Neuronal stem cell (in vitro differentiated cells): ENCODE data around the gene NTN1.

ENCODE experiments used
- DNase-seq: peaks from one replicate; pipeline ENCODE4 v3.0.0-alpha.2; 2013; ENCODE audit warnings: low spot score
- H2AFZ ChIP-seq: one replicate; pipeline ENCODE4 v1.6.1; 2013; ENCODE audit warnings: mild to moderate bottlenecking, low read length, inconsistent platforms
- H2AK5ac ChIP-seq: 2 replicates; pipeline ENCODE4 v1.6.1; 2013; ENCODE audit warnings: low read depth, mild to moderate bottlenecking, inconsistent platforms, low read length, moderate library complexity, mixed read lengths
- H2BK120ac ChIP-seq: 2 replicates; pipeline ENCODE4 v1.6.1; 2013; ENCODE audit warnings: low read depth, mild to moderate bottlenecking, inconsistent platforms, low read length, moderate library complexity, mixed read lengths
- H2BK12ac ChIP-seq: one replicate; pipeline ENCODE4 v1.6.1; 2013; ENCODE audit warnings: low read length, inconsistent platforms
- H2BK15ac ChIP-seq: 2 replicates; pipeline ENCODE4 v1.6.1; 2013; ENCODE audit warnings: mild to moderate bottlenecking, low read length, inconsistent platforms, mixed read lengths
- H2BK5ac ChIP-seq: one replicate; pipeline ENCODE4 v1.6.1; 2013; ENCODE audit warnings: inconsistent platforms, mild to moderate bottlenecking, low read length, moderate library complexity
- H3K14ac ChIP-seq: one replicate; pipeline ENCODE4 v1.6.1; 2013; ENCODE audit warnings: low read length, inconsistent platforms
- H3K18ac ChIP-seq: 2 replicates; pipeline ENCODE4 v1.6.1; 2013; ENCODE audit warnings: low read length, inconsistent platforms
- H3K23ac ChIP-seq: 2 replicates; pipeline ENCODE4 v1.6.1; 2013; ENCODE audit warnings: low read depth, mild to moderate bottlenecking, mixed read lengths, low read length, inconsistent platforms; ENCODE audit not compliant: poor library complexity
- H3K27ac ChIP-seq: replicated peaks from 3 replicates; pipeline ENCODE4 v1.5.1; 2013; ENCODE audit warnings: low read length, inconsistent platforms
- H3K27me3 ChIP-seq, 3 experiments: 2 replicates each; pipeline ENCODE4 v1.6.1; 2013; ENCODE audit warnings: low read length in 3 of 3, mild to moderate bottlenecking in 2 of 3, inconsistent platforms in 1 of 3, low read depth in 1 of 3, mixed read lengths in 1 of 3, moderate library complexity in 1 of 3; ENCODE audit not compliant: control insufficient read depth in 3 of 3, insufficient read depth in 3 of 3
- H3K36me3 ChIP-seq, 2 donors: replicated peaks in 1 of 2; 2 replicates each; pipeline ENCODE4 v1.6.1; 2013; ENCODE audit warnings: low read length in 2 of 2; ENCODE audit not compliant: control insufficient read depth in 2 of 2, insufficient read depth in 2 of 2
- H3K4ac ChIP-seq: 2 replicates; pipeline ENCODE4 v1.6.1; 2013; ENCODE audit warnings: inconsistent platforms, mild to moderate bottlenecking, low read length, moderate library complexity
- H3K4me1 ChIP-seq, 2 donors: 1 replicate in 1 of 2; 2 replicates in 1 of 2; pipeline ENCODE4 v1.6.1; 2013; ENCODE audit warnings: low read length in 2 of 2, low read depth in 1 of 2; ENCODE audit not compliant: control insufficient read depth in 2 of 2, insufficient read depth in 1 of 2
- H3K4me2 ChIP-seq: one replicate; pipeline ENCODE4 v1.6.1; 2013; ENCODE audit warnings: mild to moderate bottlenecking, low read length, inconsistent platforms; ENCODE audit not compliant: insufficient read depth, poor library complexity, severe bottlenecking
- H3K4me3 ChIP-seq, 2 donors: 2 replicates each; pipeline ENCODE4 v1.5.1; 2013; ENCODE audit warnings: low read length in 2 of 2, mild to moderate bottlenecking in 2 of 2, inconsistent platforms in 1 of 2, moderate library complexity in 1 of 2
- H3K79me1 ChIP-seq: one replicate; pipeline ENCODE4 v1.6.1; 2013; ENCODE audit warnings: low read depth, mild to moderate bottlenecking, inconsistent platforms, low read length, moderate library complexity
- H3K9ac ChIP-seq: one replicate; pipeline ENCODE4 v1.6.1; 2013; ENCODE audit warnings: mild to moderate bottlenecking, low read depth, low read length, inconsistent platforms; ENCODE audit not compliant: poor library complexity
- H3K9me3 ChIP-seq, 2 donors: replicated peaks in 1 of 2; 2 replicates each; pipeline versions ENCODE3 to v1.6.1; 2013; ENCODE audit warnings: low read length in 2 of 2, mild to moderate bottlenecking in 2 of 2, inconsistent platforms in 1 of 2, low read depth in 1 of 2, mixed read lengths in 1 of 2, moderate library complexity in 1 of 2; ENCODE audit not compliant: control insufficient read depth in 2 of 2, insufficient read depth in 1 of 2
- H4K8ac ChIP-seq: one replicate; pipeline ENCODE4 v1.6.1; 2013; ENCODE audit warnings: low read depth, mild to moderate bottlenecking, inconsistent platforms, low read length, moderate library complexity
- H4K91ac ChIP-seq: one replicate; pipeline ENCODE4 v1.6.1; 2013; ENCODE audit warnings: low read length, low read depth, mild to moderate bottlenecking, inconsistent platforms; ENCODE audit not compliant: poor library complexity
- WGBS, 2 donors: extraction: QIAGEN DNeasy Blood & Tissue Kit; methylation state at CpG; one replicate each; pipeline ENCODE4 v1.1.7; 2013; ENCODE audit warnings: missing lambda C conversion rate in 2 of 2, mixed read lengths in 1 of 2; ENCODE audit not compliant: insufficient read length in 2 of 2, insufficient replicate concordance in 1 of 2; ENCODE audit errors: extremely low coverage in 2 of 2; 5-methylcytosine and 5-hydroxymethylcytosine counted together

NTN1 gene

GRCh38 chr17:9011001-9011400 lies 10.3 kb upstream of the NTN1 start:
- no peak overlapping the region for H3K27ac ChIP-seq
- no peak overlapping the region for H4K8ac ChIP-seq
- H3K4me2 ChIP-seq: no peak overlapping the region
- H3K23ac ChIP-seq: no peak overlapping the region
- no peak overlapping the region for H2AFZ ChIP-seq
- H2BK5ac ChIP-seq: no peak overlapping the region
- H3K14ac ChIP-seq: no peak overlapping the region
- DNase-seq: no peak
- H3K18ac ChIP-seq: no peak overlapping the region
- H3K79me1 ChIP-seq: no peaks in the 10 kb centered on the region
- peaks cover 0 to 25% (median 5%) of the 10 kb centered on the region in 3 experiments for H3K27me3 ChIP-seq
- no peak overlapping the region for H3K9ac ChIP-seq
- H2BK12ac ChIP-seq: no peak overlapping the region
- no peak overlapping the region for H2BK120ac ChIP-seq
- no peak overlapping the region for H3K4ac ChIP-seq
- H4K91ac ChIP-seq: no peak overlapping the region
- H3K36me3 ChIP-seq: no peaks in the 10 kb centered on the region
- WGBS, 2 donors: no CpG with 5 or more reads among the region's 7 CpGs
- H3K4me3 ChIP-seq: no peak overlapping the region
- peaks cover 0 to 3% of the 10 kb centered on the region in 2 donors for H3K9me3 ChIP-seq
- no peak overlapping the region for H2BK15ac ChIP-seq
- no peaks in the 10 kb centered on the region for H3K4me1 ChIP-seq
- no peak overlapping the region for H2AK5ac ChIP-seq

GRCh38 chr17:9016941-9017552 lies 4.3 kb upstream of the NTN1 start:
- no peak overlapping the region for H3K4ac ChIP-seq
- H3K14ac ChIP-seq: no peak overlapping the region
- no peak overlapping the region for H4K8ac ChIP-seq
- peaks cover 0 to 11% of the 10 kb centered on the region in 2 donors for H3K4me1 ChIP-seq
- H3K79me1 ChIP-seq: peaks cover 2% of the 10 kb centered on the region
- H2AFZ ChIP-seq: no peak overlapping the region
- H3K4me3 ChIP-seq: no peak overlapping the region
- no peaks in the 10 kb centered on the region for H3K9me3 ChIP-seq
- no peak overlapping the region for H3K27ac ChIP-seq
- no peak overlapping the region for H3K23ac ChIP-seq
- no peaks in the 10 kb centered on the region for H3K36me3 ChIP-seq
- no peak overlapping the region for H3K9ac ChIP-seq
- no peak overlapping the region for H2BK5ac ChIP-seq
- no peak overlapping the region for H3K4me2 ChIP-seq
- DNase-seq: no peak
- peaks cover 10 to 53% (median 25%) of the 10 kb centered on the region in 3 experiments for H3K27me3 ChIP-seq
- 100% methylated on average over 1 of the region's 3 CpGs; no CpG with 5 or more reads in 1 of the 2 donors for WGBS, 2 donors
- H2BK120ac ChIP-seq: no peak overlapping the region
- no peak overlapping the region for H2AK5ac ChIP-seq
- H3K18ac ChIP-seq: no peak overlapping the region
- H2BK15ac ChIP-seq: no peak overlapping the region
- no peak overlapping the region for H2BK12ac ChIP-seq
- no peak overlapping the region for H4K91ac ChIP-seq

GRCh38 chr17:9018726-9019125 lies 2.6 kb upstream of the NTN1 start:
- Histone ChIP-seq H3K4me3 (no peak overlapping the region), H2AK5ac (no peak overlapping the region), H3K36me3 (no peaks in the 10 kb centered on the region), H3K9me3 (peaks cover 1 to 7% of the 10 kb centered on the region in 2 donors), H3K27me3 (peaks cover 26 to 70% (median 42%) of the 10 kb centered on the region in 3 experiments), H4K8ac (no peak overlapping the region), H2AFZ (no peak overlapping the region), H3K9ac (no peak overlapping the region), H3K4ac (no peak overlapping the region), H3K79me1 (peaks cover 6% of the 10 kb centered on the region), H3K18ac (no peak overlapping the region), H2BK120ac (no peak overlapping the region), H3K14ac (no peak overlapping the region), H3K27ac (no peak overlapping the region), H3K4me1 (peaks cover 7 to 23% of the 10 kb centered on the region in 2 donors), H4K91ac (no peak overlapping the region), H3K4me2 (no peak overlapping the region), H2BK15ac (no peak overlapping the region), H3K23ac (no peak overlapping the region), H2BK12ac (no peak overlapping the region), H2BK5ac (no peak overlapping the region)
- no peak for DNase-seq
- no CpG with 5 or more reads among the region's 4 CpGs for WGBS, 2 donors

- Histone ChIP-seq H2BK15ac (no peak overlapping the region), H3K18ac (peak overlapping the region; percentile 90), H3K9me3 (peaks cover 1 to 7% of the 10 kb centered on the region in 2 donors), H3K14ac (no peak overlapping the region), H3K27me3 (peaks cover 26 to 86% (median 50%) of the 10 kb centered on the region in 3 experiments), H2BK120ac (no peak overlapping the region), H3K9ac (peak overlapping the region; percentile 82), H2BK5ac (no peak overlapping the region), H3K4me1 (peaks cover 7 to 24% of the 10 kb centered on the region in 2 donors), H2AK5ac (peak overlapping the region; percentile 47), H4K8ac (no peak overlapping the region), H4K91ac (no peak overlapping the region), H3K4ac (no peak overlapping the region), H3K4me3 (peak overlapping the region; percentile 54 to 77), H2BK12ac (peak overlapping the region; percentile 63), H3K23ac (peak overlapping the region; percentile 77), H3K79me1 (peaks cover 6% of the 10 kb centered on the region), H3K36me3 (no peaks in the 10 kb centered on the region), H3K27ac (no peak overlapping the region), H2AFZ (peak overlapping the region; percentile 97), H3K4me2 (peak overlapping the region; percentile 79)
- no peak for DNase-seq
- WGBS, 2 donors: no CpG with 5 or more reads among the region's 20 CpGs
These were observed 1.1 kb upstream of the NTN1 start for GRCh38 chr17:9020096-9020823.
